ENCODE measurements around the gene DNAJC24. TPM values are rescaled to one million over a fixed set of nuclear protein-coding genes. Genes with fewer than 3 reads are reported as not detected.
A peak's percentile ranks its signal among the peaks of the same experiment; 100 is the strongest.

Gene DNAJC24
- total and polyA plus RNA-seq, 4 donors: 4.9 to 25.4 (median 9.7) TPM

- Histone ChIP-seq H3K4me1 (ENCODE audit: control insufficient read depth in 5 of 5, insufficient read depth in 5 of 5, low read length in 5 of 5) (peaks cover 0 to 7% (median 0%) of the 10 kb centered on the region in 5 donors), H3K4me3 (no peak overlapping the region), H3K9ac (ENCODE audit: insufficient read depth in 1 of 2, low read length in 2 of 2) (no peak overlapping the region), H3K36me3 (ENCODE audit: control insufficient read depth in 4 of 4, insufficient read depth in 4 of 4, low read length in 4 of 4) (no peaks in the 10 kb centered on the region), H3K9me3 (ENCODE audit: control insufficient read depth in 4 of 4, insufficient read depth in 3 of 4, low read length in 3 of 4) (no peaks in the 10 kb centered on the region), H3K27ac (ENCODE audit: low read depth in 1 of 2, low read length in 1 of 2) (no peak overlapping the region), H3K27me3 (ENCODE audit: control insufficient read depth in 3 of 3, insufficient read depth in 3 of 3, low read length in 2 of 3) (no peaks in the 10 kb centered on the region)
- ATAC-seq (ENCODE audit: insufficient read depth, low FRiP score) (no peak), DNase-seq (peak in 2 of 3 donors; percentile 10 to 15)
- no peak for TF ChIP-seq CTCF (IDR thresholded peaks at IDR 0.05; ENCODE audit: control extremely low read depth, extremely low read depth)
Measured at GRCh38 chr11:31325160-31325559, 44.5 kb upstream of the DNAJC24 start.

GRCh38 chr11:31326470-31327148 lies 43.1 kb upstream of the DNAJC24 start:
- 41 to 65% methylated on average over 2 of the region's 2 CpGs for WGBS, 2 donors
- Histone ChIP-seq H3K4me3 (no peak overlapping the region), H3K9me3 (ENCODE audit: control insufficient read depth in 4 of 4, insufficient read depth in 3 of 4, low read length in 3 of 4) (no peaks in the 10 kb centered on the region), H3K9ac (ENCODE audit: insufficient read depth in 1 of 2, low read length in 2 of 2) (no peak overlapping the region), H3K36me3 (ENCODE audit: control insufficient read depth in 4 of 4, insufficient read depth in 4 of 4, low read length in 4 of 4) (no peaks in the 10 kb centered on the region), H3K27ac (ENCODE audit: low read depth in 1 of 2, low read length in 1 of 2) (no peak overlapping the region), H3K27me3 (ENCODE audit: control insufficient read depth in 3 of 3, insufficient read depth in 3 of 3, low read length in 2 of 3) (no peaks in the 10 kb centered on the region), H3K4me1 (ENCODE audit: control insufficient read depth in 5 of 5, insufficient read depth in 5 of 5, low read length in 5 of 5) (peaks cover 0 to 7% (median 0%) of the 10 kb centered on the region in 5 donors)
- ATAC-seq (ENCODE audit: insufficient read depth, low FRiP score) (no peak), DNase-seq (no peak)
- TF ChIP-seq CTCF (IDR thresholded peaks at IDR 0.05; ENCODE audit: control extremely low read depth, extremely low read depth): no peak

- ATAC-seq (ENCODE audit: insufficient read depth, low FRiP score): no peak
- no peak for TF ChIP-seq CTCF (IDR thresholded peaks at IDR 0.05; ENCODE audit: control extremely low read depth, extremely low read depth)
Measured at GRCh38 chr11:31327417-31327816, 42.2 kb upstream of the DNAJC24 start.

GRCh38 chr11:31328697-31329096 lies 41.0 kb upstream of the DNAJC24 start:
- H3K9me3 ChIP-seq (ENCODE audit: control insufficient read depth in 4 of 4, insufficient read depth in 3 of 4, low read length in 3 of 4): no peaks in the 10 kb centered on the region
- ATAC-seq (ENCODE audit: insufficient read depth, low FRiP score): no peak
- 94 to 97% methylated on average over 6 of the region's 6 CpGs for WGBS, 2 donors
- H3K4me3 ChIP-seq: no peak overlapping the region
- no peaks in the 10 kb centered on the region for H3K27me3 ChIP-seq (ENCODE audit: control insufficient read depth in 3 of 3, insufficient read depth in 3 of 3, low read length in 2 of 3)
- H3K4me1 ChIP-seq (ENCODE audit: control insufficient read depth in 5 of 5, insufficient read depth in 5 of 5, low read length in 5 of 5): peaks cover 0 to 7% (median 0%) of the 10 kb centered on the region in 5 donors
- H3K9ac ChIP-seq (ENCODE audit: insufficient read depth in 1 of 2, low read length in 2 of 2): no peak overlapping the region
- H3K27ac ChIP-seq (ENCODE audit: low read depth in 1 of 2, low read length in 1 of 2): no peak overlapping the region
- TF ChIP-seq CTCF (IDR thresholded peaks at IDR 0.05; ENCODE audit: control extremely low read depth, extremely low read depth): no peak
- DNase-seq: no peak
- no peaks in the 10 kb centered on the region for H3K36me3 ChIP-seq (ENCODE audit: control insufficient read depth in 4 of 4, insufficient read depth in 4 of 4, low read length in 4 of 4)

More at GRCh38 chr11:31327417-31327816, 42.2 kb upstream of the DNAJC24 start:
- no peaks in the 10 kb centered on the region for H3K9me3 ChIP-seq (ENCODE audit: control insufficient read depth in 4 of 4, insufficient read depth in 3 of 4, low read length in 3 of 4)
- no peak for DNase-seq
- WGBS, 2 donors: 93 to 94% methylated on average over 3 of the region's 3 CpGs
- no peaks in the 10 kb centered on the region for H3K36me3 ChIP-seq (ENCODE audit: control insufficient read depth in 4 of 4, insufficient read depth in 4 of 4, low read length in 4 of 4)
- no peak overlapping the region for H3K4me3 ChIP-seq
- peaks cover 0 to 7% (median 0%) of the 10 kb centered on the region in 5 donors for H3K4me1 ChIP-seq (ENCODE audit: control insufficient read depth in 5 of 5, insufficient read depth in 5 of 5, low read length in 5 of 5)
- no peak overlapping the region for H3K27ac ChIP-seq (ENCODE audit: low read depth in 1 of 2, low read length in 1 of 2)
- H3K9ac ChIP-seq (ENCODE audit: insufficient read depth in 1 of 2, low read length in 2 of 2): no peak overlapping the region
- no peaks in the 10 kb centered on the region for H3K27me3 ChIP-seq (ENCODE audit: control insufficient read depth in 3 of 3, insufficient read depth in 3 of 3, low read length in 2 of 3)
